ENCODE results near the gene NR2F2. TPM values are rescaled to one million over a fixed set of nuclear protein-coding genes. Genes with fewer than 3 reads are reported as not detected.
A peak's percentile ranks its signal among the peaks of the same experiment; 100 is the strongest.

Gene NR2F2
- total RNA-seq, 1 donor from 2014 or later, result 39.8 TPM

- DNase-seq (ENCODE audit: extremely low spot score in 2 of 2), result no peak
- TF ChIP-seq POLR2A (IDR thresholded peaks at IDR 0.05), result no peak
- TF ChIP-seq CTCF (IDR thresholded peaks at IDR 0.05), result no peak
- TF ChIP-seq POLR2AphosphoS5 (IDR thresholded peaks at IDR 0.05; ENCODE audit: insufficient read depth in 1 of 2, low read depth in 1 of 2), result peak in 1 of 2 donors; percentile 70
- Histone ChIP-seq H3K4me3 (peak overlapping the region; percentile 64 to 71), H3K36me3 (no peaks in the 10 kb centered on the region), H3K4me1 (peaks cover 23% of the 10 kb centered on the region), H3K27ac (peak overlapping the region; percentile 94), H3K27me3 (no peaks in the 10 kb centered on the region), H3K9me3 (no peaks in the 10 kb centered on the region)
- intact Hi-C loops (cut with DNase I), result loop anchor here (10.0 kb wide), 3 partner anchors 478 to 1298 kb away; no protein-coding TSS in a partner anchor
These were observed 7.8 kb upstream of the NR2F2 start for GRCh38 chr15:96322536-96323318.

- Histone ChIP-seq H3K9me3 (no peaks in the 10 kb centered on the region), H3K27me3 (no peaks in the 10 kb centered on the region), H3K4me1 (peaks cover 23% of the 10 kb centered on the region), H3K36me3 (no peaks in the 10 kb centered on the region), H3K4me3 (peak overlapping the region; percentile 64 to 71), H3K27ac (peak overlapping the region; percentile 94)
- TF ChIP-seq CTCF (IDR thresholded peaks at IDR 0.05) (no peak), POLR2AphosphoS5 (IDR thresholded peaks at IDR 0.05; ENCODE audit: insufficient read depth in 1 of 2, low read depth in 1 of 2) (no peak), POLR2A (IDR thresholded peaks at IDR 0.05) (no peak)
- DNase-seq (ENCODE audit: extremely low spot score in 2 of 2), result no peak
- intact Hi-C loops (cut with DNase I), result loop anchor here (10.0 kb wide), 3 partner anchors 479 to 1299 kb away; no protein-coding TSS in a partner anchor
These were observed 7.0 kb upstream of the NR2F2 start for GRCh38 chr15:96323319-96324145.

GRCh38 chr15:96324192-96324895, 6.2 kb upstream of the NR2F2 start:
- peak overlapping the region; percentile 64 to 71 for H3K4me3 ChIP-seq
- H3K9me3 ChIP-seq, result no peaks in the 10 kb centered on the region
- TF ChIP-seq CTCF (IDR thresholded peaks at IDR 0.05), result no peak
- peak in 1 of 2 donors; percentile 6 for TF ChIP-seq POLR2A (IDR thresholded peaks at IDR 0.05)
- TF ChIP-seq POLR2AphosphoS5 (IDR thresholded peaks at IDR 0.05; ENCODE audit: insufficient read depth in 1 of 2, low read depth in 1 of 2), result no peak
- H3K27ac ChIP-seq, result peak overlapping the region; percentile 94
- no peaks in the 10 kb centered on the region for H3K27me3 ChIP-seq
- peaks cover 27% of the 10 kb centered on the region for H3K4me1 ChIP-seq
- intact Hi-C loops (cut with DNase I), result loop anchor here (10.0 kb wide), 3 partner anchors 480 to 1300 kb away; no protein-coding TSS in a partner anchor
- no peak for DNase-seq (ENCODE audit: extremely low spot score in 2 of 2)
- no peaks in the 10 kb centered on the region for H3K36me3 ChIP-seq

- peak overlapping the region; percentile 94 for H3K27ac ChIP-seq
- intact Hi-C loops (cut with DNase I), result loop anchor here (10.0 kb wide), 3 partner anchors 480 to 1300 kb away; no protein-coding TSS in a partner anchor
- TF ChIP-seq POLR2AphosphoS5 (IDR thresholded peaks at IDR 0.05; ENCODE audit: insufficient read depth in 1 of 2, low read depth in 1 of 2) (no peak), POLR2A (IDR thresholded peaks at IDR 0.05) (no peak), CTCF (IDR thresholded peaks at IDR 0.05) (no peak)
- H3K4me1 ChIP-seq, result peaks cover 31% of the 10 kb centered on the region
- H3K4me3 ChIP-seq, result peak overlapping the region; percentile 64 to 71
- DNase-seq (ENCODE audit: extremely low spot score in 2 of 2), result no peak
- no peaks in the 10 kb centered on the region for H3K36me3 ChIP-seq
- no peaks in the 10 kb centered on the region for H3K27me3 ChIP-seq
- no peaks in the 10 kb centered on the region for H3K9me3 ChIP-seq
These were observed 5.5 kb upstream of the NR2F2 start for GRCh38 chr15:96324940-96325540.

All from vagina (tissue), 2 donors.